Measurements from ENCODE around the gene PTPN12.
"Not testable (repeated sequence)": the region's sequence is repeated elsewhere in the genome, so short reads cannot be mapped to it uniquely, and the experiment has no call there.

The PTPN12 gene

DNA sequence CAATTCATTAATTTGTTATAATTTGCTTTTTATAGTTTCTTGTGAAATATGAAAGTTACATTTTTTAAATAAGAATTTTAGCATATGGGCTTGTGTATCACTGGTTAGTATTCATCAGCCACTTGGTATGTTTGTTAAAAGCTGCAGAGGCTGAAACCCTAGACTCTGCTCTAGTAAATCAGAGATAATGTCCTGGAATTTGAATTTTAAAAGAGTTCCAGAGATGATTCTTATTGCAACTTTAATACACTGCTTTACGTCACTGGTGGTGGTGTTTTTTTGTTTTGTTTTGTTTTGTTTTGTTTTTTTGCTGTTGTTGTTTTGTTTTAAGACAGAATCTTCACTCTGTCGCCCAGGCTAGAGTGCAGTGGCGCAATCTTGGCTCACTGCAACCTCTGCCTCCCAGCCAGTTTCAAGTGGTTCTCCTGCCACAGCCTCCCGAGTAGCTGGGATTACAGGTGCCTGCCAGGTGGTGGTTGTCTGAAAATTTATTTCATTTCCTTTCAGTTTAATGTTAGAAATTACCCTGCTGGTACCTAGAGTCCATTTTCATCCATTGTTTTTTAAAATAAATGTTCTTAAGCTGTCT, 43.8 kb downstream of the PTPN12 start:
- DNase-seq: no peak

DNA sequence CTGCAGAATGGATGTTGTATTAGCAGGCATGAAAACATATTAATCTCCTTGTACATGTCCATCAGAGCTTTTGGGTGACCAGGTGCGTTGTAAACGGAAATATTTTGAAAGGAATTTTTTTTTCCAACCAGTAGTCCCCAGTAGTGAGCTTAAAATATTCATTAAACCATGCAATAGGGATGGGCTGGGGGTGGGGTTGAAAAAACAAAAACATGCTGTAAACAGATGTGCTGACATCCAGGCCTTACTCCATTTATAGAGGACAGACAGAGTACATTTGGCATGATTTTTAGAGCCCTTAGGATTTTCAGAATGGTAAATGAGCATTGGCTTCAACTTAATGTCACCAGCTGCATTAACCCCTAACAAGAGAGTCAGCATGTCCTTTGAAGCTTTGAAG, 50.2 kb downstream of the PTPN12 start:
- DNase-seq: no peak

DNA sequence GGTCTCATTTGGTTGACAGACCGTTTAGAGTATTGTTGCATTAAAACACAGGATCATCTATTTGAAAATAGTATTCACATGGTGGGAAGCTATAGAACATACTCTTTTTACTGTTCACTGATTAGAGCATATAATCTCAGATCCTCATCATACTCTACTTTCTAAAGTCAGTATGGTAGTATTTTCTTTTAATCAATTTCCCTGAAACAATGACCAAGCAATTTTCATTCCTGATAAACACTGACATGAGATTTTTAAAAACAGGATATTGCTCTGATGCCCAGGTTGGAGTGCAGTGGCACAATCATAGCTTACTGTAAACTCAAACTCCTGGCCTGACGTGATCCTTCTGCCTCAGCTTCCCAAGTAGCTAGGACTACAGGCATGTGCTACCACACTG, 63.9 kb downstream of the PTPN12 start:
- DNase-seq: no peak

DNA sequence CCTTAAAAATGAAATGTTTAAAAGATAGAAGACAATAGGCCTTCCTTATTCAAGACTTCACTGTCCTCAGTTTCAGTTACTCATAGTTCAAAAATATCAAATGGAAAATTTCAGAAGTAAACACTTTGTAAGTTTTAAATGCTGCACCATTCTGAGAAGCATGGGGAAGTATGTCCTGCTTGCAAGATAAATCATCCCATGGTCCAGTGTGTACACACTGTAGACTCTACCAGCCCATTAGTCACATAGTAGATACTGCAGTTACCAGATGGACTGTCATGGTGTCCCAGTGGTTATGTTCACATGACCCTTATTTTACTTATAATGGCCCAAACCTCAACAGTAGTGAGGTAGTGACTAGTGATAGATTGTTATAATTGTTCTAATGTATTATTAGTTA, 69.5 kb downstream of the PTPN12 start:
- DNase-seq: no peak

DNA sequence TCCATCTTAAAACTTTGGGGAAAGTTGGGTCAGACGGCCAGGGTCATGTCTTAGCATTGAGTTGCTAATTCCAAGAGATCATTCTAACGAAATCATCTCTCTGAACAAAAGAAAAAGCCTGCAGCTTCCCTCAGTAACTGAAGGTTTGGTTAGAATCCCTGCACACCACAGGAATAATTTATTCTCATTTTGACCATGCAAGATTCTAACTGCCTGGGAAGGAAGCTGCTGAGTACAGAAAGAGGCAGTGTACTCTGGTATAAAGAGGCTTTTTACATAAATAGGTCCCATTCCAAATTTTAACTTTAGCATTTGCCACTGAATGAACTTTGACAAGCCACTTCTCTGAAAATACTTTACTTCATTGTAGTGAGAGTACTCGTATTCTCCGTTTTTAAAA, 82.2 kb downstream of the PTPN12 start:
- DNase-seq: no peak

DNA sequence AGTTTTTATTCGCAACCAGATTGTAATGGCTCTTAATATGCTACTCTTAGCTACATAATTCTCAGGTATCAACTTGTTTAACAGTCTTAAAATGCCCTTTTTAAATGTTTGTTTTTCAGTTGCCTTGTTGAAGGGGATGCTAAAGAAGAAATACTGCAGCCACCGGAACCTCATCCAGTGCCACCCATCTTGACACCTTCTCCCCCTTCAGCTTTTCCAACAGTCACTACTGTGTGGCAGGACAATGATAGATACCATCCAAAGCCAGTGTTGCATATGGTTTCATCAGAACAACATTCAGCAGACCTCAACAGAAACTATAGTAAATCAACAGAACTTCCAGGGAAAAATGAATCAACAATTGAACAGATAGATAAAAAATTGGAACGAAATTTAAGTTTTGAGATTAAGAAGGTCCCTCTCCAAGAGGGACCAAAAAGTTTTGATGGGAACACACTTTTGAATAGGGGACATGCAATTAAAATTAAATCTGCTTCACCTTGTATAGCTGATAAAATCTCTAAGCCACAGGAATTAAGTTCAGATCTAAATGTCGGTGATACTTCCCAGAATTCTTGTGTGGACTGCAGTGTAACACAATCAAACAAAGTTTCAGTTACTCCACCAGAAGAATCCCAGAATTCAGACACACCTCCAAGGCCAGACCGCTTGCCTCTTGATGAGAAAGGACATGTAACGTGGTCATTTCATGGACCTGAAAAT, 89.7 kb downstream of the PTPN12 start:
- no peak for DNase-seq

DNA sequence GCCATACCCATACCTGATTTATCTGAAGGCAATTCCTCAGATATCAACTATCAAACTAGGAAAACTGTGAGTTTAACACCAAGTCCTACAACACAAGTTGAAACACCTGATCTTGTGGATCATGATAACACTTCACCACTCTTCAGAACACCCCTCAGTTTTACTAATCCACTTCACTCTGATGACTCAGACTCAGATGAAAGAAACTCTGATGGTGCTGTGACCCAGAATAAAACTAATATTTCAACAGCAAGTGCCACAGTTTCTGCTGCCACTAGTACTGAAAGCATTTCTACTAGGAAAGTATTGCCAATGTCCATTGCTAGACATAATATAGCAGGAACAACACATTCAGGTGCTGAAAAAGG, 90.2 kb downstream of the PTPN12 start:
- no peak for DNase-seq

DNA sequence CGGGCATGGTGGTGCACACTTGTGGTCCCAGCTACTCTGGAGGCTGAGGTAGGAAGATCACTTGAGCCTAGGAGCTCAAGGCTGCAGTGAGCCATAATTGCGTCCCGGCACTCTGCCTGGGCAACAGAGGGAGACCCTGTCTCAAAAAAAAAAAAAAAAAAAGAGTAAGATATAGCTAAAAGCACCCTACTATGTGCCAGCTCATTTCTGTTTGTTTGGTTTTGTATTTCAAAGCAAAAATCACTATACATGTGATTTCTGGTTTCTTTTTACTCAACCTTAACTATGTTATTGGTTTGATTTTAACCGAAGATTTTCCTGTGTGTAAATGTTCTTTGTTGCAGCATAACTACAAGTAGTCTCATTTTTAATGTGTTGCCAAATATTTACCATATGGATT, 92.7 kb downstream of the PTPN12 start:
- DNase-seq: no peak

DNA sequence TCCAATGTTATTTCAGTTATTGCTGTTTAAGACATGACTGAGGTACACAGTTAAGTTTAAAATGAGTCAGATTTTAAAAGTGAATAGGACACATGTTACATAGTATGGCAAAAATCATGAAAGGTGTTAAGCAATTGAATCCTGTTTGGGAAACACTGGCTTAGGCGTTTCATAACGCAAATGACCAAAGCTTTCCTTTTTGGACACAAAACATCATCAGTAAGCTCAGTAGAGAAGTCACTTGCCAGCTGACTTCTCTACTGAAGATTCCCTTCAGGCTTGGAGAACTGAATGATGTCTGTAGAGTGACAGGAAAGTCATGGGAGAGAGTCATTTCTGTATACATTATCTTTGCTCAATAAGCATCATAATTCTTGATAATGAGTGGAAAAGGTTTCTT, 94.7 kb downstream of the PTPN12 start:
- no peak for DNase-seq

DNA sequence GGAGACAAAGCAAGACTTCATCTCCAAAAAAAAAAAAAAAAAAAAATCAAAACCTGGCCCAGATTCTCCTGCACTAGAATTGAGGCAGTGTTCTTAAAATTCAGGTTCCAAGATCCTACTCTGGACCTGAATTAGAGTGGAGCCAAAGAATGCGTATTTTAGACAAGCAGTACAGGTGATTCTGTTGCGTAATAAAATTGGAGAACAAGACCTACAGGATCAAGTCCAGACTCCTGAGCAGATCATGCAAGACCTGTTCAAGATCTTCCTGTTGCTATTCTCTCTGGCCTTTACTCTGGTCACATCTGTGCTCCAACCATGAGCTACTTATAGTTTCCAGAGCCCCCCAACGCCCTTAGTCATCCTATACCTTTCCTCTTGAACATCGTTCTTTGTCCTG, 107.7 kb downstream of the PTPN12 start:
- DNase-seq: no peak

DNA sequence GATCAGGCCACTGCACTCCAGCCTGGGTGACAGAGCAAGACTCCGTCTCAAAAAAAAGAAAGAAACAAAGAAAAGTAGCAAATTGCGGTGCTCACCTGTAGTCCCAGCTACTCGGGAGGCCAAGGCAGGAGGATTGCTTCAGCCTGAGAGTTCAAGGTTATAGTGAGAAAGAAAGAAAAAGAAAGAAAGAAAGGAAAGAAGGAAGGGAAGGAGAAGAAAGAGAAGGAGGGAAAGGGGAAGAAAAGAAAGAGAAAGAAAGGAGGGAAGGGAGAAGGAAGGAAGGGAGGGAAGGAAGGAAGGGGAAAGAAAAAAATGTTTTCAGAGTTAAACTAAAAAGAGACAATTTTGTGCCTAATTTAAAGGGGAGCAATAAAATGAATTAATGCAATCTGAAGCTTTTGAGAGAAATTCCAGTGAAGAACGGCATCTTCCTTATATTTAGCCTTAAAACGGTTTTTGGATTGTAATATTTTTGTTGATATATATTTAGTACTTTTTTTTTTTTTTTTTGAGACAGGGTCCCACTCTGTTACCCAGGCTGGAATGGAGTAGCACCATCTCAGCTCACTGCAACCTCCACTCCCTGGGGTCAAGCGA, 111.7 kb downstream of the PTPN12 start:
- DNase-seq: no peak

DNA sequence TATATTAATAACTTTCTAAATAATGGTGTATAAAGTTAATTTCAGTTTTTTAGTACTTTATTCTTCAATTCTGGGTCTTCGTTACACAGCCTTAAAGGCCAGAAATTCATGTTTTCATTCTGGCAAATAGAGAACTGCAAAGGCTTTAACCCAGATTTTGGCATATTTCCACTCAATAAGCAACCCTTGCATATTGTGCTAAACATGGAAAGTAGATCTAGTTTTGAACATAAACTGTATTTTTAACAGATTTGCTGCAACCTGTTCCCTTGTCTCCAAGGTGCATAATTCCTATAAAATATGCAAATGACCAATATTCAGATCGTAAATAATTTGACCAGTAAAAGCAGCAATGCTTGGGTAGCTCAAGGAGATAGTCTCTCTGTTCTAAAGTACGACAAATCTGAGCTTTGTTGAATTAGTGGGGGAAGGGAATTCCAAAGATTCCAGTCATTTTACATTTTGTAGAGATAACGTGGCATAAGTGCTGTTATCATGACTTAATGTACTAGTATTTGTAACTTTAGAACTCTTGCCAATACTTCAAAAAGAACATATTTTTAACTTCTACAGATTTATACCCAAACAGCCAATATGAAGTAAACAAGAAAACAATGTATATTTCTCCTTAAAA, 112.7 kb downstream of the PTPN12 start:
- no peak for DNase-seq

DNA sequence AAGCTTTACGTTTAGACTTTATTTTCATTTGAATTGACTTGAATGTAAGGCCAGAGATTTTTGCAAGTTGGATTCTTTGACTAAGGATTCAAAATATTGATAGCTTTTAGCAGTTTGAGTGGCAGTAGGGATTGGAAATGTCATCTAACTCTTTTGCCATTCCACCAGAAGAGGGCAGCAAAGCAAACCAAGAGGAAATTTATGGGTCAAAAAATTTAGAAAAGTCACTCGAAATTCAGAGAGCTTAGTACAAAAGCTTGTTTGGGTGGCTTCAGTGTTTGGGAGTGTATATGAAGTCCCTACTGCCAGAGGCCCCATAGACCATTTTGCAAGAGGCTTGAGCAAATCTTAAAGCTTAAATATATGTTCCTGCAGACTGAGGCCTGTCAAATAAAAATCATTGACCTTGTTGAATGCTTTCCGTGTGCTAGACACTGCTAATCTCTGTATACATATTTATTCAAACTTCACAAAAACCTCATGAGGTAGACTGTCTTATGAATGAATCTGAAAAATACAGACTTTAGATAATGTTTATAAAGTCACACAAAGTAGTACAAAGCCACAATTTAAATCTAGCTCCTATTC, 114.6 kb downstream of the PTPN12 start:
- no peak for DNase-seq

DNA sequence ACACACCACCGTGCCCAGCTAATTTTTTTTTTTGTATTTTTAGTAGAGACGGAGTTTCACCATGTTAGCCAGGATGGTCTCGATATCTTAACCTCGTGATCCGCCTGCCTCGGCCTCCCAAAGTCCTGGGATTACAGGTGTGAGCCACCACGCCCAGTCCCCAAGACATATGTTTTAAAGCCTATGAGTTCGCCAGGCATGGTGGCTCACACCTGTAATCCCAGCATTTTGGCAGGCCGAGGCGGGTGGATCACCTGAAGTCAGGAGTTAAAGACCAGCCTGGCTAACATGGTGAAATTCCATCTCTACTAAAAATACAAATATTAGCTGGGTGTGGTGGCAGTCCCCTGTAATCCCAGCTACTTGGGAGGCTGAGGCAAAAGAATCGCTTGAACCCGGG, 115.7 kb downstream of the PTPN12 start:
- DNase-seq: not testable (repeated sequence)

DNA sequence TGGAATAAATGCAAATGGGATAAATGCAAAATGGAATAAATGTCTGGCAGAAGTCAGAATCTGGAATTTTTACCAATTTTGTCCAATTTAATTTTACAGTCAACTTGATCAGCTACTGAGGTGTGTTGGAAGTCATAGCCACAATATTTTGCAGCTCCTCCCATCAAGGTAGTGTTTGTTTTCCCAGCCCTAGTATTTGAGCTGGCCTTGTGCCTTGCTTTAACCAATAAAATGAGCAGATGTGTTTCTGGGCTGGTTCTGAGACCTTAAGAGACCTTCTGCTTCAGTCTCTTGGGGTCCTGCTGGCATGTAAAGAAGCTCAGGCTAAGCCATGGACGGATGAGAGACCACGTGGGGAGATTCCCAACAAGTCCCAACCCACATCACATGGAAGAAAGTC, 116.5 kb downstream of the PTPN12 start:
- no peak for DNase-seq

DNA sequence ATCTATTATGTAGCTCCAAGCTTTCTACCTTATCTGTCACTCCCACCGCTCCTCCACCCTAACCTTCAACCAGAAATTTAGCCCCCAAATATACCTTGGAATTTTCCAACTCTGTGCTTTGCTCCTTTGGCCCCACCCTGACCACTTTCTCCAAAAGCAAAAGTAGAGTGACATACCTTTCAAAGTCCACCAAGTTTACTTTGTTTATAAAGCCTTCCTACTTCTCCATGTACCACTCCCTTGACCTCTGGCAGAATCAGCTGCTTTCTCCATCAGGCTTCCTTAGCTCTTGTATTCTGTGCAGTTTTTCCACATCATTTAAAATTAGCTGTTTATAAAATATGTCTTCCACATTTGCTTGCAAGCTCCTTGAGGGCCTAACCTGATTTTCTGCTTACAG, 118.3 kb downstream of the PTPN12 start:
- no peak for DNase-seq

DNA sequence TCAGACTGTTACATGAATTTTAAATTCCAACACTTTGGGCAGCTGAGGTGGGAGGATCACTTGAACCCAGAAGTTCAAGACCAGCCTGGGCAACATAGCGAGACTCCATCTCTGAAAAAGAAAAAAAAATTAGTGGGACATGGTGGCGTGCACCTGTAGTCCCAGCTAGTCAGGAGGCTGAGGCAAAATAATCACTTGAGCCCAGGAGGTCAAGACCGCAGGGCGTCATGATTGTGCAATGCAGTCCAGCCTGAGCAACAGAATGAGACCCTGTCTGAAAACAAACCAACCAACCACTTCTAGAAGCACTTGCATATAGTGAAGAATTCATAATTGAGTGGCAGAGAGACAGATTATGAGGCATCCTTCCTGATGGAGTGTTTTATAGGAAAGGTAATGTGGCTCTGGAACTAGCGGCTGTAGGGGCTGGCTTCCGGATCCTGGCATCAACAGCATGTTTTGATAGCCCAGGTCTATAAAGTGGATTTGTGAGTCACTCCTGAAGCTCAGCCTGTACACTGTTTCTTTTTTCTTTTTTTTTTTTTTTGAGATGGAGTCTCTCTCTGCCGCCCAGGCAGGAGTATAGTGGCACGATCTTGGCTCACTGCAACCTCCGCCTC, 118.9 kb downstream of the PTPN12 start:
- no peak for DNase-seq

DNA sequence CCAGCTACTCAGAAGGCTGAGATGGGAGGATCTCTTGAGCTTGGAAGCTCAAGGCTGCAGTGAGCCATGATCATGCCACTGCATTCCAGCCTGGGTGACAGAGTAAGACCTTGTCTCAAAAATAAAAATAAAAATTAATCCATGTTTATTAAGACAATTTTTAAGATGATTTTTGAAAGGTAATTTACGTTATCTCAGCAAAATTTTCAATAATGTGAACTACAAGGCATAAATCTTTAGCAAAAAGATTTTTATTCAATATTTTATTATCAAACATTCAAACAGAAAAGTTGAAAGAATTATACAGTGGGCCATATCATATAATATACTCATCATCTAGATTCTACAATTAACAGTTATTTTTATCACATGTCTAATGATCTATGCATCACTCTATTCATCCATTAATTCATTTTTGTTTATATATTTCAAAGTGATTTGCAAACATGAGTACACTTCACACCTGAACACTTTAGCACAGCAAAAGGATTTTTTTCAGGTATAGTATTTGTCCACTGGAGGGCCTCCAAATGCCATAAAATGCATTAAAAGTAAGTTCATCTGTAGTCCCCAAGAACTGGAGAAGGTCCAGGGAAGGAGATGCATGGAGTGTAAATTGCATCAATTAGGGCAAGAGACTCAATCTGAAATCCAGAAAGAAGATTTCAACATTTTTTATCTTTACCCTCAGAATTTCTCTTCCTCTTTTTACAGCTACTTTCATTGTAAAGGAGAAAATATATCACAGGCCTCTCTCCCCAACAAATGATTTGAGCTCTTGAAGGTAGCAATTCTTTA, 120.5 kb downstream of the PTPN12 start:
- DNase-seq: no peak

DNA sequence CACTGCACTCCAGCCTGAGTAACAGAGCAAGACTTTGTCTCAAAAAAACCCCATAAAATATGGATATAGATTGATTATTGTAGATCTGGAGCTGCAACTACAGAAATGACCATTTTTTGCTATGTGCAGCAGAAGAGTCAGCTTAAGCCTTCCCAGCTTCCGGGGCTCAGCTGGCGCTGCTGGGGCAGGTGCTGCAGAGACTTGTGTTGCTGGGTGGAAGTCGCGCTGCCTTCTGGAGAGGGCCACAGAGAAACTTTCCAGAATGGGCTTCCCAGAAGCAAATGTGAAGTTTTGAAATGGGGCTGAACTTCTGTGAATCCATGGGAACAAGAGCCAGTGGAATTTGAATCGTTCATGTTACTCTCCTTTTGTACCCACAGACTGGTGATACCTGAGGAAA, 121.8 kb downstream of the PTPN12 start:
- no peak for DNase-seq

DNA sequence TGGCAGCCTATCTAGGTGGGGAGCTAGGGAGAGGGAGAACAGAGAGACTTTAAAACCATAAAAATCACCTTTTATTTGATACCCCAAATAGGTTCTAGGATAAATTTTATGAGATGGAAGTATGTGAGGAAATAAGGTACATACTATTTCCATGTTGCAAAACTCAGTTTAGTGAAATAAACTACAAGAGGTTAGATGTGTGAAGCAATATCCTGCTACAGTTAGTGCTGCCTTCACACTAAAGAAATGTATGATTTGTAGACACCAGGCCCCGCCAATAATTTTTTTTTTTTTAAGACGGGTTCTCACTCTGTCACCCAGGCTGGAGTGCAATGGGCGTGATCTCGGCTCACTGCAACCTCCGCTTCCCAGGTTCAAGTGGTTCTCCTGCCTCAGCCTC, 124.7 kb downstream of the PTPN12 start:
- DNase-seq: no peak

DNA sequence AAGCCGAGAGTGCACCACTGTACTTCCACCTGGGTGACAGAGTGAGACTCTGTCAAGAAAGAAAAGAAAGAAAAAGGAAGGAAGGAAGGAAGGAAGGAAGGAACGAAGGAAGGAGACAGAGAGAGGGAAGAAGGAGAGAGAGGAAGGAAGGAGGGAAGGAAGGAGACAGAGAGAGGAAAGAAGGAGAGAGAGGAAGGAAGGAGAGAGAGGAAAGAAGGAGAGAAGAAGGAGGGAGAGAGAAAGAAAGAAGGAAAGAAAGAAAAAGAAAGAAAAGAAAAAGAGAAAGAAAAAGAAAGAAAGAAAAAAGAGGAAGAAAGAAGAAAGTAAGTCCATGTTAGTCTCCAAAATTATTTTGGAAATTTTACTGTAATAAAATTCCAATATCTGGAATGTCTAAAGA, 125.8 kb downstream of the PTPN12 start:
- no peak for DNase-seq

DNA sequence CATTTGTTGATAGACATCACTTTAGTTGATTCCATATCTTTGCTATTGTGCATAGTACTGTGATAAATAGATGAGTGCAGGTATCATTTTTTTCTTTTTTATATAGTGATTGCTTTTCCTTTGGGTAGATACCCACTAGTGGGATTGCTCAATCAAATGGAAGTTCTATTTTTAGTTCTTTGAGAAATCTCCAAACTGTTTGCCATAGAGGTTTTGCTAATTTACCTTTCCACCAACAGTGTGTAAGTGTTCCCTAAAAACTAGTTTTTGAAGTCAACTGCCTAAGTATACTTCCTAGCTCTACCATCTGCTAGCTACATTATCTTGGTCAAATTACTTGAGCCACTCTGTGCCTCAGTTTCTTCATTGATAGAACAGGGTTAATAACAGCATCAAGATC, 127.6 kb downstream of the PTPN12 start:
- no peak for DNase-seq

DNA sequence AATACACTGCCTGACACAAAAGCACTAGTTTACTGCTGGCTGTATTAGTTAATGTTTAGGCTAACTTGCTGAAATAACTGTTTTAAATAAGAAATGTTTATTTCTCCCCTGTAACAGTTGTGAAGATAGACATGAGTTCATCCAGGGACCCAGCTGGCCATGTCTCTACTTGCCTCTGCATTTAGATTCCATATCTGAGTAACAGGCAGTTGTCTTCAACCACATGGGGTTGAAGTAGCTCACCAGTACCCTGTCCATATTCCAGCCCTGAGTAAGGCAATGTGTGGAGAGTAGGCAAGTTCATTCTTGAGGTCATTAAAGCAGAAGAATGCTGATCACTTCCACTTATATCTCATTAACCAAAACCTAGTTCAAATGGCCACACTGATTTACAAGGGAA, 128.1 kb downstream of the PTPN12 start:
- DNase-seq: no peak
